IPS-18a (cell line): ENCODE data around the gene ZNF543.
A peak's percentile ranks its signal among the peaks of the same experiment; 100 is the strongest.
"Not testable (repeated sequence)": the region's sequence is repeated elsewhere in the genome, so short reads cannot be mapped to it uniquely, and the experiment has no call there.

Experiments used
- H3K27ac ChIP-seq: one replicate; pipeline ENCODE4 v1.5.1; 2013; ENCODE audit warnings: low read length
- H3K27me3 ChIP-seq: one replicate; pipeline ENCODE4 v1.6.1; 2013; ENCODE audit warnings: mild to moderate bottlenecking, low read length; ENCODE audit not compliant: control insufficient read depth, insufficient read depth
- H3K36me3 ChIP-seq: one replicate; pipeline ENCODE4 v1.6.1; 2013; ENCODE audit warnings: low read depth, low read length; ENCODE audit not compliant: control insufficient read depth
- H3K4me1 ChIP-seq: one replicate; pipeline ENCODE4 v1.6.1; 2013; ENCODE audit warnings: low read depth, low read length; ENCODE audit not compliant: control insufficient read depth
- H3K4me3 ChIP-seq: one replicate; pipeline ENCODE4 v1.5.1; 2013; ENCODE audit warnings: low read length
- H3K9ac ChIP-seq: one replicate; pipeline ENCODE4 v1.6.1; 2013; ENCODE audit warnings: mild to moderate bottlenecking, low read length, moderate library complexity
- H3K9me3 ChIP-seq: one replicate; pipeline ENCODE4 v1.6.1; 2013; ENCODE audit warnings: low read depth, low read length; ENCODE audit not compliant: control insufficient read depth

Gene ZNF543

GRCh38 chr19:57362419-57362818 lies 42.1 kb downstream of the ZNF543 start:
- Histone ChIP-seq H3K9ac (peak overlapping the region; percentile 83), H3K9me3 (no peaks in the 10 kb centered on the region), H3K4me1 (peaks cover 9% of the 10 kb centered on the region), H3K36me3 (peaks cover 10% of the 10 kb centered on the region), H3K4me3 (peak overlapping the region; percentile 96), H3K27me3 (no peaks in the 10 kb centered on the region), H3K27ac (peak overlapping the region; percentile 93)

DNA sequence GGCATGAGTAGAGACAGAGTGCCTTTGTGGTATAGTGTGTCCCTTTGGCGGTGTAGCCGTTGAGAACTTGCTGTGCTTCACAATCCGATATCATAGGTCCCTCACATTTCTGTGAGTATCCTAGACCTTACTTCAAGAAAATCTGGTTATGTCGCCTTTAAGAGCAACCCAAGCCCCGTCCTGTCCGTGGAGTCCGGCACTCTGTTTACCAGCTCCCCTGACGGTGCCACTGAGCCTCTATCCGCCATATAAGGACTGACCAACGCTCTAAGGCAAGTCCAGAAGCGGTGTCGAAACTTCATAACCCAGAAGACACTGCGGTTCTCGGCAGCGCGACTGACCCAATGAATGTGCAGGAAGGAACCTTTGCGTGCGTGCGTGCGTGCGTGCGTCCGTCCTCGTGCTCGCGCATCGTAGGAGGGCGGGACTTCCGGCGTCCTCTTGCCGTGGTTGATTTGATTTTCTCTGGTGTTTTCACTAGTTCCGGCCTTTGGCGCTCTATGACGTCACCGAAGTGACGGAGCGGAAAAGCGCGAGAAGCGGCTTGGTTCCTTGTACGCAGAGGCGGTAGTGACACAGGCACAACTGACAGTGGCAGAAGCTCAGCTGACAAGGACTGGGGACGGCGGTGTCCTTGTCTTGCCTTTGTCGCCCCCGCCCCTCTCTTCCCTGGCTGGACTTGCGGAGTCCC lies 42.9 kb downstream of the ZNF543 start, which contains the start of the genes TRAPPC2B and ZNF547:
TSS of gene TRAPPC2B (plus strand) at position 555 of the 691 bp plus-strand sequence. CDS start 1,283 bp downstream, outside the sequence.
TSS of gene ZNF547 (plus strand) at position 555 of the 691 bp plus-strand sequence. CDS start 5,005 bp downstream, outside the sequence.
- peak within 1 kb of the TSS; percentile 96 for H3K4me3 ChIP-seq
- H3K27ac ChIP-seq: peak within 1 kb of the TSS; percentile 93
- H3K4me1 ChIP-seq: peaks cover 9% of the 10 kb centered on the region
- H3K9ac ChIP-seq: peak within 1 kb of the TSS; percentile 83
- no peaks in the 10 kb centered on the region for H3K27me3 ChIP-seq
- H3K36me3 ChIP-seq: peaks cover 3% of the 10 kb centered on the region
- H3K9me3 ChIP-seq: no peaks in the 10 kb centered on the region

GRCh38 chr19:57363688-57364181 lies 43.5 kb downstream of the ZNF543 start:
- H3K27ac ChIP-seq: no peak overlapping the region
- H3K36me3 ChIP-seq: no peaks in the 10 kb centered on the region

DNA sequence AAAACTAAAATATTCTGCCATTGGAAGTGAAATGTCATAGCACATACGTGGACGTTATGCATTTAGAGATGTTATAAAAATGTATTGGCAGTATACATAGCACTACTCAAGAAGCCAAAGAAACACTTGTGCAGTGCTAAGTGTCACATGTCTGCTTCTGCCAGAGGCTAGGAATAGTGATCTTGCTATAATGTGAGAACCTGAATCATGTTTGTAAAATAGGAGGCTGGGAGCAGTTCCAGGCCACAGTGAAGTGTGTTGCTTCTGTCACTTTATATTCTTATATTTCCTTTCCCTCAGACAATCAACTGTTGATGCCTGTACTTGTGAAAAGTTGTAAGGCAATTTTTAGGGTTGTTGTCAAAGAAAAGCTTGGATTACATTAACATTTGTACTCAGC lies 46.5 kb downstream of the ZNF543 start:
- no peak overlapping the region for H3K4me3 ChIP-seq
- peaks cover 9% of the 10 kb centered on the region for H3K4me1 ChIP-seq
- H3K9ac ChIP-seq: no peak overlapping the region
- H3K27ac ChIP-seq: no peak overlapping the region
- no peaks in the 10 kb centered on the region for H3K27me3 ChIP-seq
- H3K36me3 ChIP-seq: no peaks in the 10 kb centered on the region
- no peaks in the 10 kb centered on the region for H3K9me3 ChIP-seq

More at GRCh38 chr19:57363688-57364181, 43.5 kb downstream of the ZNF543 start:
- Histone ChIP-seq H3K4me3 (peak overlapping the region; percentile 96), H3K9ac (peak overlapping the region; percentile 37), H3K27me3 (no peaks in the 10 kb centered on the region), H3K4me1 (peaks cover 9% of the 10 kb centered on the region), H3K9me3 (no peaks in the 10 kb centered on the region)

DNA sequence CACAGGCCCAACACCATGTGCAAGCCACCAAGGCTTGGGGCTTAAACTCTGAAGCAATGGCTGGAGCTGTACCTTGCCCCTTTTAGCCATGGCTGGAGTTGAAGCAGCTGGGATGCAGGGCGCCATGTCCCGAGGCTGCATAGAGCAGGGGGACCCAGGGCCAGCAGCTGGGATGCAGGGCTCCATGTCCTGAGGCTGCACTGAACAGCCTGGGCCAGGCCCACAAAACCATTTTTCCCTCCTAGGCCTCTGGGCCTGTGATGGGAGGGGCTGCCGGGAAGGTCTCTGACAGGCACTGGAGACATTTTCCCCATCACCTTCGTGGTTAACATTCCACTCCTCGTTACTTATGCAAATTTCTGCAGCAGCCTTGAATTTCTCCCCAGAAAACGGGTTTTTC lies 53.9 kb downstream of the ZNF543 start:
- Histone ChIP-seq H3K9ac (no peak overlapping the region), H3K4me3 (no peak overlapping the region), H3K4me1 (no peaks in the 10 kb centered on the region), H3K27me3 (no peaks in the 10 kb centered on the region), H3K27ac (no peak overlapping the region), H3K9me3 (peaks cover 16% of the 10 kb centered on the region), H3K36me3 (peaks cover 11% of the 10 kb centered on the region)

- H3K4me1 ChIP-seq, H3K9ac ChIP-seq, H3K27ac ChIP-seq, H3K27me3 ChIP-seq, H3K4me3 ChIP-seq: not testable (repeated sequence)
- Histone ChIP-seq H3K9me3 (peaks cover 16% of the 10 kb centered on the region), H3K36me3 (peaks cover 11% of the 10 kb centered on the region)
These were observed 54.4 kb downstream of the ZNF543 start for GRCh38 chr19:57374647-57375046.

DNA sequence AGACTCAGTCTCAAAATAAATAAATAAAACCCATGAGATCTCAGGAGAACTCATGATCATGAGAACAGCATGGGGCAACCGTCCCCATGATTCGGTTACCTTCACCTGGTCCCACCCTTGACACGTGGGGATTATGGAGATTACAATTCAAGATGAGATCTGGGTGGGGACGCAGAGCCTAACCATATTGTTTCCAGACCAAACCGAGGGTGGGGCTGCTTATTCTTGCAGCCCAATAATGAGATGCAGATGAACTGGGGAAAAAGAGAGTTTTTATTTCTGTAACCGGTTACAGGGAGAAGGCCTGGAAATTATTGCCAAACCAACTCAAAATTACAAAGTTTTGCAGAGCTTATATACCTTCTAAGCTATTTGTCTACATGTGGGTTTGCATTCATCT lies 55.9 kb downstream of the ZNF543 start:
- Histone ChIP-seq H3K4me1 (no peaks in the 10 kb centered on the region), H3K9ac (no peak overlapping the region), H3K4me3 (no peak overlapping the region), H3K36me3 (peaks cover 11% of the 10 kb centered on the region), H3K9me3 (peaks cover 16% of the 10 kb centered on the region), H3K27ac (no peak overlapping the region), H3K27me3 (no peaks in the 10 kb centered on the region)

DNA sequence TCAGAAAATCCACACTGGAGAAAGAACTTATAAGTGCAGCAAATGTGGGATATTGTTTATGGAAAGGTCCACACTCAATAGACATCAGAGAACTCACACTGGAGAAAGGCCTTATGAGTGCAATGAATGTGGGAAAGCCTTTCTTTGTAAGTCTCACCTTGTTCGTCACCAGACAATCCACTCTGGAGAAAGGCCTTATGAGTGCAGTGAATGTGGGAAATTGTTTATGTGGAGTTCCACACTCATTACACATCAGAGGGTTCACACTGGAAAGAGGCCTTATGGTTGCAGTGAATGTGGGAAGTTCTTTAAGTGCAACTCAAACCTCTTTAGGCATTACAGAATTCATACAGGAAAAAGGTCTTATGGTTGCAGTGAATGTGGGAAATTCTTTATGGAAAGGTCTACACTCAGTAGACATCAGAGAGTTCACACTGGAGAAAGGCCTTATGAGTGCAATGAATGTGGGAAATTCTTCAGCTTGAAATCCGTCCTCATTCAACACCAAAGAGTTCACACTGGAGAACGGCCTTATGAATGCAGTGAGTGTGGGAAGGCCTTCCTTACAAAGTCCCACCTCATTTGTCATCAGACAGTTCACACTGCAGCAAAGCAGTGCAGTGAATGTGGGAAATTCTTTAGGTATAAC lies 57.4 kb downstream of the ZNF543 start:
- Histone ChIP-seq H3K4me3 (no peak overlapping the region), H3K27me3 (no peaks in the 10 kb centered on the region), H3K4me1 (no peaks in the 10 kb centered on the region), H3K9me3 (peaks cover 16% of the 10 kb centered on the region), H3K9ac (no peak overlapping the region), H3K36me3 (peaks cover 8% of the 10 kb centered on the region), H3K27ac (no peak overlapping the region)
